HepG2 (cell line): ENCODE results near the gene HOXD3. TPM values are rescaled to one million over a fixed set of nuclear protein-coding genes. Genes with fewer than 3 reads are reported as not detected.

Experiments
- ARID3A ChIP-seq: IDR thresholded peaks from 2 replicates; pipeline ENCODE4 v1.6.1; 2012; ENCODE audit warnings: low read depth, low read length, improper control_type of control experiment
- EEA1 ChIP-seq: sonication (generic); formaldehyde crosslinking; IDR thresholded peaks from 2 replicates; pipeline ENCODE4 v1.5.1; 2020; ENCODE audit warnings: mild to moderate bottlenecking, missing genetic modification reagents, borderline replicate concordance
- GLI4 ChIP-seq: sonication (generic); formaldehyde crosslinking; IDR thresholded peaks from 2 replicates; pipeline ENCODE4 v1.5.1; 2020; ENCODE audit warnings: missing genetic modification reagents, mild to moderate bottlenecking, moderate library complexity, borderline replicate concordance
- HIC2 ChIP-seq: sonication (generic); formaldehyde crosslinking; IDR thresholded peaks from 2 replicates; pipeline ENCODE4 v1.9.0; 2022; ENCODE audit warnings: low read depth, missing genetic modification reagents
- ISL2 ChIP-seq: sonication (generic); formaldehyde crosslinking; IDR thresholded peaks from 2 replicates; pipeline ENCODE4 v1.5.0; 2020; ENCODE audit warnings: missing genetic modification reagents
- NR2C2 ChIP-seq: sonication (generic); formaldehyde crosslinking; IDR thresholded peaks from 2 replicates; pipeline ENCODE4 v1.4.0; 2020; ENCODE audit warnings: missing genetic modification reagents, mild to moderate bottlenecking, moderate library complexity, borderline replicate concordance
- PBX2 ChIP-seq: IDR thresholded peaks from 2 replicates; pipeline ENCODE4 v1.6.1; 2016; ENCODE audit warnings: control low read depth
- RXRB ChIP-seq: IDR thresholded peaks from 2 replicates; pipeline ENCODE4 v1.6.1; 2016; ENCODE audit warnings: borderline replicate concordance, missing genetic modification reagents, missing compliant biosample characterization
- SKI ChIP-seq: fragments of 450-650 bp; IDR thresholded peaks from one replicate; pipeline ENCODE4 v1.6.1; 2018; ENCODE audit warnings: mild to moderate bottlenecking; ENCODE audit not compliant: partially characterized antibody
- SKIL ChIP-seq: sonication (generic); formaldehyde crosslinking; IDR thresholded peaks from 2 replicates; pipeline ENCODE4 v1.8.0; 2022; ENCODE audit warnings: missing genetic modification reagents, mild to moderate bottlenecking, moderate library complexity, borderline replicate concordance
- ZBTB1 ChIP-seq: sonication (generic); formaldehyde crosslinking; IDR thresholded peaks from 2 replicates; pipeline ENCODE4 v1.4.0; 2020; ENCODE audit warnings: missing genetic modification reagents, borderline replicate concordance
- ZFP37 ChIP-seq: sonication (generic); formaldehyde crosslinking; IDR thresholded peaks from 2 replicates; pipeline ENCODE4 v1.4.0; 2020; ENCODE audit warnings: missing genetic modification reagents, borderline replicate concordance
- ZNF414 ChIP-seq: sonication (generic); formaldehyde crosslinking; IDR thresholded peaks from 2 replicates; pipeline ENCODE4 v1.5.0; 2020; ENCODE audit warnings: missing genetic modification reagents
- ZNF530 ChIP-seq: sonication (generic); formaldehyde crosslinking; IDR thresholded peaks from 2 replicates; pipeline ENCODE4 v1.5.0; 2020; ENCODE audit warnings: low read depth, mild to moderate bottlenecking, missing genetic modification reagents
- ZNF556 ChIP-seq: sonication (generic); formaldehyde crosslinking; IDR thresholded peaks from 2 replicates; pipeline ENCODE4 v1.4.0; 2020; ENCODE audit warnings: mild to moderate bottlenecking, missing genetic modification reagents, borderline replicate concordance
- ZNF607 ChIP-seq: sonication (generic); formaldehyde crosslinking; IDR thresholded peaks from 2 replicates; pipeline ENCODE4 v1.5.1; 2020; ENCODE audit warnings: missing genetic modification reagents, mild to moderate bottlenecking, borderline replicate concordance
- ZNF704 ChIP-seq: sonication (generic); formaldehyde crosslinking; IDR thresholded peaks from 2 replicates; pipeline ENCODE4 v1.8.1; 2023; ENCODE audit warnings: mild to moderate bottlenecking, inconsistent platforms, moderate library complexity, missing genetic modification reagents, borderline replicate concordance
- ZNF766 ChIP-seq: sonication (generic); formaldehyde crosslinking; IDR thresholded peaks from 2 replicates; pipeline ENCODE4 v1.5.0; 2020; ENCODE audit warnings: missing genetic modification reagents, borderline replicate concordance
- ZNF792 ChIP-seq: IDR thresholded peaks from 2 replicates; pipeline ENCODE4 v1.6.1; 2016
- polyA plus RNA-seq, 8 experiments: library from polyadenylated mRNA; depleted of rRNA in 3 of 8; stranded (reverse) in 7 of 8; unstranded in 1 of 8; fragments of >200 nt; fragmentation: Illumina TruSeq in 4 of 8; extraction: Trizol in 4 of 8; gene quantifications; 2 replicates each; pipeline versions ENCODE4 v1.2.1 to v1.2.3, GENCODE V29; 2011 to 2016; ENCODE audit warnings: low read depth in 4 of 8, missing spikeins in 1 of 8, mixed read lengths in 1 of 8; ENCODE audit not compliant: insufficient read depth in 1 of 8
- total RNA-seq, 5 experiments: library from RNA; depleted of rRNA; stranded (reverse); fragments of >200 nt; fragmentation: Illumina TruSeq; extraction: Trizol; gene quantifications; 2 replicates each; pipeline ENCODE4 v1.2.3, GENCODE V29; 2016; ENCODE audit warnings: low read depth in 1 of 5

Gene HOXD3
- total and polyA plus RNA-seq, 2 of the 13 experiments (the other 11 are each of a cell fraction or from before 2014, with no cell fraction given): 0.05 to 0.09 TPM

GRCh38 chr2:176187200-176187898, 30.2 kb downstream of the HOXD3 start (continued):
- TF ChIP-seq EEA1 (no peak), NR2C2 (0 out of 2 replicates have a peak, but pooled peaks have one; percentile 58), ZNF414 (CRISPR knock-in tag) (no peak), ZNF766 (CRISPR knock-in tag) (no peak), ZNF556 (CRISPR knock-in tag) (no peak), ZNF607 (no peak), SKIL (no peak), GLI4 (CRISPR knock-in tag) (no peak), ZNF530 (CRISPR knock-in tag) (no peak), ZBTB1 (CRISPR knock-in tag) (no peak), ZFP37 (no peak), RXRB (no peak; the same call in 1 of the 2 replicates), SKI (no peak), ARID3A (peak; percentile 80), ISL2 (CRISPR knock-in tag) (peak; percentile 91), HIC2 (CRISPR knock-in tag) (no peak), ZNF704 (CRISPR knock-in tag) (no peak), PBX2 (no peak), ZNF792 (CRISPR knock-in tag) (no peak)
